ENCODE results near the gene RTN4R. TPM values are rescaled to one million over a fixed set of nuclear protein-coding genes. Genes with fewer than 3 reads are reported as not detected.

RTN4R gene
- total and polyA plus RNA-seq, 2 of the 4 experiments (the other 2 are of a cell fraction), result 0.18 to 0.94 TPM

GRCh38 chr22:20211409-20211996 lies 56.6 kb downstream of the RTN4R start (continued):
- TF ChIP-seq ELK1 (IDR thresholded peaks at IDR 0.05; ENCODE audit: borderline replicate concordance, low read depth, low read length) (no peak), RFX5 (IDR thresholded peaks at IDR 0.05; ENCODE audit: low read depth, low read length) (no peak), CHD1 (IDR thresholded peaks at IDR 0.05; ENCODE audit: low read depth, low read length) (no peak)

- Histone ChIP-seq H3K4ac (ENCODE audit: low read depth, low read length) (no peak overlapping the region), H4K8ac (ENCODE audit: low read depth in 2 of 2, low read length in 2 of 2) (no peak overlapping the region), H2AFZ (replicated peaks; ENCODE audit: low read length, poor library complexity) (no peak overlapping the region), H4K20me1 (ENCODE audit: insufficient read depth, low read length) (no peaks in the 10 kb centered on the region), H3K4me2 (ENCODE audit: low read depth, low read length) (no peak overlapping the region), H2BK5ac (ENCODE audit: low read depth, low read length, poor library complexity, severe bottlenecking) (no peak overlapping the region), H3K23ac (ENCODE audit: low read depth, low read length) (no peak overlapping the region), H3K36me3 (ENCODE audit: control insufficient read depth, insufficient read depth, low read length) (no peaks in the 10 kb centered on the region), H3K9me1 (ENCODE audit: insufficient read depth, low read length) (peaks cover 8% of the 10 kb centered on the region; the same call in 1 of the 2 replicates), H3K14ac (replicated peaks; ENCODE audit: low read depth, low read length) (no peak overlapping the region), H2AK5ac (ENCODE audit: low read depth, low read length) (no peak overlapping the region), H2BK15ac (ENCODE audit: low read depth, low read length) (no peak overlapping the region), H4K5ac (ENCODE audit: low read depth, low read length) (no peak overlapping the region), H3K56ac (ENCODE audit: extremely low read depth, insufficient read depth, low read length) (no peak overlapping the region), H3K9me3 (ENCODE audit: control insufficient read depth, insufficient read depth, low read length) (no peaks in the 10 kb centered on the region), H2BK20ac (ENCODE audit: low read depth, low read length) (no peak overlapping the region), H2AK9ac (replicated peaks; ENCODE audit: low read depth, low read length, poor library complexity) (peak overlapping the region; percentile 13), H3K18ac (ENCODE audit: low read depth, low read length) (no peak overlapping the region), H4K91ac (ENCODE audit: insufficient read depth, low read depth, low read length) (no peak overlapping the region), H3K4me3 (ENCODE audit: insufficient read depth, low read depth, low read length) (no peak overlapping the region), H3K27ac (ENCODE audit: insufficient read depth, low read length) (no peak overlapping the region), H3K27me3 (ENCODE audit: control insufficient read depth, insufficient read depth, low read length) (no peaks in the 10 kb centered on the region; the same call in 1 of the 2 replicates), H3K4me1 (ENCODE audit: control insufficient read depth, insufficient read depth, low read length) (peaks cover 8% of the 10 kb centered on the region), H2BK120ac (ENCODE audit: low read depth, low read length) (no peak overlapping the region), H3K9ac (ENCODE audit: low read depth, low read length) (no peak overlapping the region), H3K79me1 (ENCODE audit: low read depth in 1 of 2, low read length in 2 of 2) (peaks cover 0 to 20% of the 10 kb centered on the region in 2 experiments; a peak in 3 of 4 replicates)
- TF ChIP-seq RAD21 (IDR thresholded peaks at IDR 0.05; ENCODE audit: low read length) (no peak), RFX5 (IDR thresholded peaks at IDR 0.05; ENCODE audit: low read depth, low read length) (no peak), POLR2A (IDR thresholded peaks at IDR 0.05; ENCODE audit: low read depth, low read length) (no peak), ELK1 (IDR thresholded peaks at IDR 0.05; ENCODE audit: borderline replicate concordance, low read depth, low read length) (no peak), FOS (IDR thresholded peaks at IDR 0.05; ENCODE audit: low read depth, low read length) (no peak), SMC3 (IDR thresholded peaks at IDR 0.05; ENCODE audit: low read depth, low read length) (no peak), NFE2L2 (IDR thresholded peaks at IDR 0.05; ENCODE audit: low read depth, low read length) (no peak), MXI1 (IDR thresholded peaks at IDR 0.05; ENCODE audit: borderline replicate concordance, low read depth, low read length) (no peak), USF2 (IDR thresholded peaks at IDR 0.05; ENCODE audit: low read depth, low read length) (no peak), MAFK (IDR thresholded peaks at IDR 0.05; ENCODE audit: low read depth, low read length) (no peak), CHD1 (IDR thresholded peaks at IDR 0.05; ENCODE audit: low read depth, low read length) (no peak), MAZ (IDR thresholded peaks at IDR 0.05; ENCODE audit: borderline replicate concordance, low read depth, low read length) (no peak), CEBPB (IDR thresholded peaks at IDR 0.05; ENCODE audit: low read depth, low read length) (no peak)
- intact Hi-C loops (cut with micrococcal nuclease) (no loop called here), dilution Hi-C loops (cut with HindIII; ENCODE audit: low sequenced_read_pairs, unreplicated experiment) (no loop called here), in situ Hi-C loops (cut with MboI; ENCODE audit: low sequenced_read_pairs) (no loop called here)
- CTCF ChIA-PET, result no interaction called here
- no TSS peak for BruUV-seq (replicated peaks)
- no peak for ATAC-seq (ENCODE audit: low read depth)
- POLR2A ChIA-PET (ENCODE audit: unreplicated experiment), result no interaction called here
- no peak for DNase-seq
- 90% methylated on average over 2 of the region's 9 CpGs; no CpG with 5 or more reads in 1 of the 2 experiments for WGBS, 2 experiments (ENCODE audit: extremely low coverage in 2 of 2, insufficient read length in 1 of 2)
These were observed 57.6 kb downstream of the RTN4R start for GRCh38 chr22:20210473-20211059.

Data from IMR-90 (cell line).